ENCODE measurements around the gene PHF23. TPM values are rescaled to one million over a fixed set of nuclear protein-coding genes. Genes with fewer than 3 reads are reported as not detected.
A peak's percentile ranks its signal among the peaks of the same experiment; 100 is the strongest.

PHF23 gene
- total and polyA plus RNA-seq, 9 of the 15 experiments (the other 6 are each of a cell fraction or from before 2014, with no cell fraction given): 7.4 to 87.5 (median 33.7) TPM

DNA sequence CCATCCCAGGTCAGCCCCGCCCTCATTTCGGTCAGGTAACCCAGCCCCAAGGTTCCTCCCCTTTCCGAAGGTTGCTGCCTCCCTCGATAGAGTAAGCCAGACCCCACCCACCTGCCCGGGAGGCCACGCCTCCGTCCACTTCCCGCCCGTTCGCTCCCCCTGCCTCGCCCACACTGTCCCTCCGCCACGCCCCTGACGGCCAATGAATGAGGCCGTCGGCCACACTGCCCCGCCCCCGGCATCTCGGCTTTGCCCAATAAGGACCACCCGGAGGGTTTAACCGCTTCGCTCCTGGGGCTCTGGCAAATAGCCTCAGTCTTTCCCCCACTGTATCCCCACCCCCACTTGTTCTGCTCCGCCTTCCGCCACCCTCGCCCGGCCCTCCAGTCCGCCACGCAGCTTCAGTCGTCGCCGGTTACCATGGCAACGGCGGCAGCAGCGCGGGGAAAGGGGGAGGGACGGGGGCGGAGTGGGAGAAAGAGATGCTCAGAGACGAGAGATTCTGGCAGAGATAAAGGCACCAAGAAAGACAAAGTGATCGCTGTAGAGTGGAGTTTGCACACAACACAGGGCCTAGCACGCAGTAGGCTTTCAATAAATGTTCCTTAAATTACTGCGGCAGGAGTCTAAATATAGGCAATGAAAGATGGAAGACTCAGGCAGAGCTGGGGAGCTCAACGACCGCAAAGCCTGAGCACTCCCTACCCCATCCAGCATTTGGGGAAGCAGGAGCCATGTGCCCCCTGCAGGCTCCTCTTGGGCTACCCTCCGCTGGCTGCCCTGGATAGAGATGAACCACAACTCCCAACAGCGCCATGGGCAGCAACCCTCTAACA is 24.7 kb downstream of the PHF23 start (continued):
- TF ChIP-seq KDM1A (IDR thresholded peaks at IDR 0.05) (peak; percentile 26 to 73; a peak in 3 of 4 replicates), ZNF217 (CRISPR knock-in tag; IDR thresholded peaks at IDR 0.05) (no peak), RBM15 (IDR thresholded peaks at IDR 0.05; ENCODE audit: insufficient read depth, low read length) (no peak), NRF1 (conservative IDR thresholded peaks at IDR 0.05 in 1 of 2, IDR thresholded peaks at IDR 0.05 in 1 of 2) (peak; percentile 28 to 31), ZNF12 (CRISPR knock-in tag; IDR thresholded peaks at IDR 0.05) (no peak), CREM (IDR thresholded peaks at IDR 0.05; ENCODE audit: low read depth) (peak; percentile 15; the same call in 1 of the 2 replicates), JUND (IDR thresholded peaks at IDR 0.05; ENCODE audit: borderline replicate concordance, low read depth, low read length) (no peak), JUND (tag; IDR thresholded peaks at IDR 0.05; ENCODE audit: borderline replicate concordance, low read depth, low read length) (no peak), CBFA2T3 (IDR thresholded peaks at IDR 0.05) (no peak)
- TF ChIP-seq, protein P1, sequence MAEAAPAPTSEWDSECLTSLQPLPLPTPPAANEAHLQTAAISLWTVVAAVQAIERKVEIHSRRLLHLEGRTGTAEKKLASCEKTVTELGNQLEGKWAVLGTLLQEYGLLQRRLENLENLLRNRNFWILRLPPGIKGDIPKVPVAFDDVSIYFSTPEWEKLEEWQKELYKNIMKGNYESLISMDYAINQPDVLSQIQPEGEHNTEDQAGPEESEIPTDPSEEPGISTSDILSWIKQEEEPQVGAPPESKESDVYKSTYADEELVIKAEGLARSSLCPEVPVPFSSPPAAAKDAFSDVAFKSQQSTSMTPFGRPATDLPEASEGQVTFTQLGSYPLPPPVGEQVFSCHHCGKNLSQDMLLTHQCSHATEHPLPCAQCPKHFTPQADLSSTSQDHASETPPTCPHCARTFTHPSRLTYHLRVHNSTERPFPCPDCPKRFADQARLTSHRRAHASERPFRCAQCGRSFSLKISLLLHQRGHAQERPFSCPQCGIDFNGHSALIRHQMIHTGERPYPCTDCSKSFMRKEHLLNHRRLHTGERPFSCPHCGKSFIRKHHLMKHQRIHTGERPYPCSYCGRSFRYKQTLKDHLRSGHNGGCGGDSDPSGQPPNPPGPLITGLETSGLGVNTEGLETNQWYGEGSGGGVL (CRISPR knock-in tag; IDR thresholded peaks at IDR 0.05): no peak
- TF ChIP-seq, protein P2, sequence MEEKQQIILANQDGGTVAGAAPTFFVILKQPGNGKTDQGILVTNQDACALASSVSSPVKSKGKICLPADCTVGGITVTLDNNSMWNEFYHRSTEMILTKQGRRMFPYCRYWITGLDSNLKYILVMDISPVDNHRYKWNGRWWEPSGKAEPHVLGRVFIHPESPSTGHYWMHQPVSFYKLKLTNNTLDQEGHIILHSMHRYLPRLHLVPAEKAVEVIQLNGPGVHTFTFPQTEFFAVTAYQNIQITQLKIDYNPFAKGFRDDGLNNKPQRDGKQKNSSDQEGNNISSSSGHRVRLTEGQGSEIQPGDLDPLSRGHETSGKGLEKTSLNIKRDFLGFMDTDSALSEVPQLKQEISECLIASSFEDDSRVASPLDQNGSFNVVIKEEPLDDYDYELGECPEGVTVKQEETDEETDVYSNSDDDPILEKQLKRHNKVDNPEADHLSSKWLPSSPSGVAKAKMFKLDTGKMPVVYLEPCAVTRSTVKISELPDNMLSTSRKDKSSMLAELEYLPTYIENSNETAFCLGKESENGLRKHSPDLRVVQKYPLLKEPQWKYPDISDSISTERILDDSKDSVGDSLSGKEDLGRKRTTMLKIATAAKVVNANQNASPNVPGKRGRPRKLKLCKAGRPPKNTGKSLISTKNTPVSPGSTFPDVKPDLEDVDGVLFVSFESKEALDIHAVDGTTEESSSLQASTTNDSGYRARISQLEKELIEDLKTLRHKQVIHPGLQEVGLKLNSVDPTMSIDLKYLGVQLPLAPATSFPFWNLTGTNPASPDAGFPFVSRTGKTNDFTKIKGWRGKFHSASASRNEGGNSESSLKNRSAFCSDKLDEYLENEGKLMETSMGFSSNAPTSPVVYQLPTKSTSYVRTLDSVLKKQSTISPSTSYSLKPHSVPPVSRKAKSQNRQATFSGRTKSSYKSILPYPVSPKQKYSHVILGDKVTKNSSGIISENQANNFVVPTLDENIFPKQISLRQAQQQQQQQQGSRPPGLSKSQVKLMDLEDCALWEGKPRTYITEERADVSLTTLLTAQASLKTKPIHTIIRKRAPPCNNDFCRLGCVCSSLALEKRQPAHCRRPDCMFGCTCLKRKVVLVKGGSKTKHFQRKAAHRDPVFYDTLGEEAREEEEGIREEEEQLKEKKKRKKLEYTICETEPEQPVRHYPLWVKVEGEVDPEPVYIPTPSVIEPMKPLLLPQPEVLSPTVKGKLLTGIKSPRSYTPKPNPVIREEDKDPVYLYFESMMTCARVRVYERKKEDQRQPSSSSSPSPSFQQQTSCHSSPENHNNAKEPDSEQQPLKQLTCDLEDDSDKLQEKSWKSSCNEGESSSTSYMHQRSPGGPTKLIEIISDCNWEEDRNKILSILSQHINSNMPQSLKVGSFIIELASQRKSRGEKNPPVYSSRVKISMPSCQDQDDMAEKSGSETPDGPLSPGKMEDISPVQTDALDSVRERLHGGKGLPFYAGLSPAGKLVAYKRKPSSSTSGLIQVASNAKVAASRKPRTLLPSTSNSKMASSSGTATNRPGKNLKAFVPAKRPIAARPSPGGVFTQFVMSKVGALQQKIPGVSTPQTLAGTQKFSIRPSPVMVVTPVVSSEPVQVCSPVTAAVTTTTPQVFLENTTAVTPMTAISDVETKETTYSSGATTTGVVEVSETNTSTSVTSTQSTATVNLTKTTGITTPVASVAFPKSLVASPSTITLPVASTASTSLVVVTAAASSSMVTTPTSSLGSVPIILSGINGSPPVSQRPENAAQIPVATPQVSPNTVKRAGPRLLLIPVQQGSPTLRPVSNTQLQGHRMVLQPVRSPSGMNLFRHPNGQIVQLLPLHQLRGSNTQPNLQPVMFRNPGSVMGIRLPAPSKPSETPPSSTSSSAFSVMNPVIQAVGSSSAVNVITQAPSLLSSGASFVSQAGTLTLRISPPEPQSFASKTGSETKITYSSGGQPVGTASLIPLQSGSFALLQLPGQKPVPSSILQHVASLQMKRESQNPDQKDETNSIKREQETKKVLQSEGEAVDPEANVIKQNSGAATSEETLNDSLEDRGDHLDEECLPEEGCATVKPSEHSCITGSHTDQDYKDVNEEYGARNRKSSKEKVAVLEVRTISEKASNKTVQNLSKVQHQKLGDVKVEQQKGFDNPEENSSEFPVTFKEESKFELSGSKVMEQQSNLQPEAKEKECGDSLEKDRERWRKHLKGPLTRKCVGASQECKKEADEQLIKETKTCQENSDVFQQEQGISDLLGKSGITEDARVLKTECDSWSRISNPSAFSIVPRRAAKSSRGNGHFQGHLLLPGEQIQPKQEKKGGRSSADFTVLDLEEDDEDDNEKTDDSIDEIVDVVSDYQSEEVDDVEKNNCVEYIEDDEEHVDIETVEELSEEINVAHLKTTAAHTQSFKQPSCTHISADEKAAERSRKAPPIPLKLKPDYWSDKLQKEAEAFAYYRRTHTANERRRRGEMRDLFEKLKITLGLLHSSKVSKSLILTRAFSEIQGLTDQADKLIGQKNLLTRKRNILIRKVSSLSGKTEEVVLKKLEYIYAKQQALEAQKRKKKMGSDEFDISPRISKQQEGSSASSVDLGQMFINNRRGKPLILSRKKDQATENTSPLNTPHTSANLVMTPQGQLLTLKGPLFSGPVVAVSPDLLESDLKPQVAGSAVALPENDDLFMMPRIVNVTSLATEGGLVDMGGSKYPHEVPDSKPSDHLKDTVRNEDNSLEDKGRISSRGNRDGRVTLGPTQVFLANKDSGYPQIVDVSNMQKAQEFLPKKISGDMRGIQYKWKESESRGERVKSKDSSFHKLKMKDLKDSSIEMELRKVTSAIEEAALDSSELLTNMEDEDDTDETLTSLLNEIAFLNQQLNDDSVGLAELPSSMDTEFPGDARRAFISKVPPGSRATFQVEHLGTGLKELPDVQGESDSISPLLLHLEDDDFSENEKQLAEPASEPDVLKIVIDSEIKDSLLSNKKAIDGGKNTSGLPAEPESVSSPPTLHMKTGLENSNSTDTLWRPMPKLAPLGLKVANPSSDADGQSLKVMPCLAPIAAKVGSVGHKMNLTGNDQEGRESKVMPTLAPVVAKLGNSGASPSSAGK (IDR thresholded peaks at IDR 0.05): no peak

Data from K562 (cell line).